ENCODE measurements around the gene CNDP1. TPM values are rescaled to one million over a fixed set of nuclear protein-coding genes. Genes with fewer than 3 reads are reported as not detected.

The CNDP1 gene
- polyA plus RNA-seq, 1 experiment = not detected

- Histone ChIP-seq H3K9me3 (ENCODE audit: control insufficient read depth, insufficient read depth, low read length) (no peaks in the 10 kb centered on the region), H3K27me3 (ENCODE audit: control insufficient read depth, insufficient read depth, low read length) (peaks cover 28% of the 10 kb centered on the region), H3K4me3 (ENCODE audit: low read depth, low read length) (no peak overlapping the region), H3K27ac (ENCODE audit: low read depth, low read length) (no peak overlapping the region)
- TF ChIP-seq, protein P1, sequence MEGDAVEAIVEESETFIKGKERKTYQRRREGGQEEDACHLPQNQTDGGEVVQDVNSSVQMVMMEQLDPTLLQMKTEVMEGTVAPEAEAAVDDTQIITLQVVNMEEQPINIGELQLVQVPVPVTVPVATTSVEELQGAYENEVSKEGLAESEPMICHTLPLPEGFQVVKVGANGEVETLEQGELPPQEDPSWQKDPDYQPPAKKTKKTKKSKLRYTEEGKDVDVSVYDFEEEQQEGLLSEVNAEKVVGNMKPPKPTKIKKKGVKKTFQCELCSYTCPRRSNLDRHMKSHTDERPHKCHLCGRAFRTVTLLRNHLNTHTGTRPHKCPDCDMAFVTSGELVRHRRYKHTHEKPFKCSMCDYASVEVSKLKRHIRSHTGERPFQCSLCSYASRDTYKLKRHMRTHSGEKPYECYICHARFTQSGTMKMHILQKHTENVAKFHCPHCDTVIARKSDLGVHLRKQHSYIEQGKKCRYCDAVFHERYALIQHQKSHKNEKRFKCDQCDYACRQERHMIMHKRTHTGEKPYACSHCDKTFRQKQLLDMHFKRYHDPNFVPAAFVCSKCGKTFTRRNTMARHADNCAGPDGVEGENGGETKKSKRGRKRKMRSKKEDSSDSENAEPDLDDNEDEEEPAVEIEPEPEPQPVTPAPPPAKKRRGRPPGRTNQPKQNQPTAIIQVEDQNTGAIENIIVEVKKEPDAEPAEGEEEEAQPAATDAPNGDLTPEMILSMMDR (IDR thresholded peaks at IDR 0.05; ENCODE audit: low read depth, low read length) = no peak
- CTCF ChIA-PET = interaction anchor here (2.3 kb wide), 1 partner anchor 22 kb away, joined by 9 read pairs; no protein-coding TSS in a partner anchor
- POLR2A ChIA-PET = no interaction called here
- DNase-seq (ENCODE audit: low read depth, low spot score) = no peak
These were observed 4.3 kb upstream of the CNDP1 start for GRCh38 chr18:74529811-74530583.

DNA sequence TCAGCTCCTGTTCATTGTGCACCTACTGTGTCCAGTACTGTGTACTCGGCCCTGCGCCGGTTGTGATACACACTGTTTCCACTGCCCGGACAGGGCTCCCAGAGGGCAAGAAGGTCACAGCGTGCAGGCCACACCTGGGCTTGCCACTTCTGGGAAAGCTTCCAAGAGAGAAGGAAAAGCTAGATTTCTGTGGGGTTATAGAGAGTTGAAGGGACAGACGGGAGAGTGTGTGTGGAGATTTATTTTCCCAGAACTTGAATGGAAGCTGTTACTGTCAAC, 3.8 kb upstream of the CNDP1 start:
- CTCF ChIA-PET = interaction anchor here (2.3 kb wide), 1 partner anchor 21 kb away, joined by 9 read pairs; no protein-coding TSS in a partner anchor
- POLR2A ChIA-PET = no interaction called here

GRCh38 chr18:74531043-74531442, 3.3 kb upstream of the CNDP1 start:
- CTCF ChIA-PET = interaction anchor here (1.2 kb wide), 1 partner anchor 21 kb away, joined by 5 read pairs; no protein-coding TSS in a partner anchor

More for the DNA sequence above, 3.8 kb upstream of the CNDP1 start:
- TF ChIP-seq, protein P1 (IDR thresholded peaks at IDR 0.05; ENCODE audit: low read depth, low read length) = no peak
- Histone ChIP-seq H3K4me3 (ENCODE audit: low read depth, low read length) (no peak overlapping the region), H3K27me3 (ENCODE audit: control insufficient read depth, insufficient read depth, low read length) (peaks cover 28% of the 10 kb centered on the region), H3K9me3 (ENCODE audit: control insufficient read depth, insufficient read depth, low read length) (no peaks in the 10 kb centered on the region), H3K27ac (ENCODE audit: low read depth, low read length) (no peak overlapping the region)
- DNase-seq (ENCODE audit: low read depth, low spot score) = no peak

GRCh38 chr18:74532511-74533025, 1.7 kb upstream of the CNDP1 start:
- H3K4me3 ChIP-seq (ENCODE audit: low read depth, low read length) = no peak overlapping the region

More at GRCh38 chr18:74531043-74531442, 3.3 kb upstream of the CNDP1 start:
- POLR2A ChIA-PET = no interaction called here
- no peak overlapping the region for H3K27ac ChIP-seq (ENCODE audit: low read depth, low read length)
- no peaks in the 10 kb centered on the region for H3K9me3 ChIP-seq (ENCODE audit: control insufficient read depth, insufficient read depth, low read length)
- TF ChIP-seq, protein P1 (IDR thresholded peaks at IDR 0.05; ENCODE audit: low read depth, low read length) = no peak
- H3K27me3 ChIP-seq (ENCODE audit: control insufficient read depth, insufficient read depth, low read length) = peaks cover 27% of the 10 kb centered on the region
- no peak overlapping the region for H3K4me3 ChIP-seq (ENCODE audit: low read depth, low read length)
- DNase-seq (ENCODE audit: low read depth, low spot score) = no peak

DNA sequence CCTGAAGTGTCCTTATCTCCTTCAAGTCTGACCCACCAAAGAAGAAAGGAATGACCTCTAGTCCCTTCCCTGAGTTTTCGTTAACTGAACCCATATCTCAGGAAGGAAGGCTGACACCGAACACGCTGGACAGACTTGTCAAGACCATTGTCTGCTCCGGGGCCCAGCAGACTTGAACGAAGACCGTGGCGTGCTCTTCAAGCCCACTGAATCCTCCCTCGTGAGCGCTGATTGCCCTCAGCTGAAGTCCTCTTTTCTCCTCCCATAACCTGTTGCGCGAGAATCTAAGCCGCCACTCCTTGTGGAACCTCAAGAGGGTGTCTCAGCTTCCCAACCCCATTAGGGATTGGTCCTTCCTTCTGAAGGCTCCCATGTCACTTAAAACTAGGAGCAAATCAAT, 634 bp upstream of the CNDP1 start:
- peaks cover 29% of the 10 kb centered on the region for H3K27me3 ChIP-seq (ENCODE audit: control insufficient read depth, insufficient read depth, low read length)
- CTCF ChIA-PET = no interaction called here
- H3K4me3 ChIP-seq (ENCODE audit: low read depth, low read length) = no peak overlapping the region
- no peaks in the 10 kb centered on the region for H3K9me3 ChIP-seq (ENCODE audit: control insufficient read depth, insufficient read depth, low read length)
- H3K27ac ChIP-seq (ENCODE audit: low read depth, low read length) = no peak overlapping the region
- POLR2A ChIA-PET = no interaction called here
- TF ChIP-seq, protein P1 (IDR thresholded peaks at IDR 0.05; ENCODE audit: low read depth, low read length) = no peak
- DNase-seq (ENCODE audit: low read depth, low spot score) = no peak

More at GRCh38 chr18:74532511-74533025, 1.7 kb upstream of the CNDP1 start:
- Histone ChIP-seq H3K9me3 (ENCODE audit: control insufficient read depth, insufficient read depth, low read length) (no peaks in the 10 kb centered on the region), H3K27ac (ENCODE audit: low read depth, low read length) (no peak overlapping the region), H3K27me3 (ENCODE audit: control insufficient read depth, insufficient read depth, low read length) (peaks cover 27% of the 10 kb centered on the region)
- POLR2A ChIA-PET = no interaction called here
- no peak for DNase-seq (ENCODE audit: low read depth, low spot score)
- CTCF ChIA-PET = no interaction called here
- TF ChIP-seq, protein P1 (IDR thresholded peaks at IDR 0.05; ENCODE audit: low read depth, low read length) = no peak
